HepG2 (cell line): ENCODE data around the gene GALNT16.

Source experiments
- CREB1 ChIP-seq, 2 experiments: fragments of 450-650 bp in 1 of 2; IDR thresholded peaks; 2 replicates each; pipeline ENCODE4 v1.6.1; 2016 to 2017; ENCODE audit warnings: control low read depth in 1 of 2, mild to moderate bottlenecking in 1 of 2, missing compliant biosample characterization in 1 of 2, missing genetic modification characterization in 1 of 2
- ETV6 ChIP-seq: sonication (generic); formaldehyde crosslinking; conservative IDR thresholded peaks from 2 replicates; pipeline ENCODE4 v1.4.0; 2020; ENCODE audit warnings: missing genetic modification reagents
- HOMEZ ChIP-seq: IDR thresholded peaks from 2 replicates; pipeline ENCODE4 v1.6.1; 2016; ENCODE audit warnings: low read depth
- NONO ChIP-seq, 2 experiments: fragments of 450-650 bp in 1 of 2; sonication (generic) in 1 of 2; formaldehyde crosslinking in 1 of 2; IDR thresholded peaks in 1 of 2; conservative IDR thresholded peaks in 1 of 2; 2 replicates each; pipeline versions ENCODE4 v1.6.1 to v1.8.0; 2017 to 2022; ENCODE audit warnings: mild to moderate bottlenecking in 1 of 2, missing genetic modification reagents in 1 of 2, moderate library complexity in 1 of 2
- PRDM4 ChIP-seq: sonication (generic); formaldehyde crosslinking; IDR thresholded peaks from 2 replicates; pipeline ENCODE4 v1.9.0; 2021; ENCODE audit warnings: missing genetic modification reagents, borderline replicate concordance
- RBFOX2 ChIP-seq: fragments of 200-400 bp; formaldehyde crosslinking; IDR thresholded peaks from 2 replicates; pipeline ENCODE4 v1.6.1; 2017; ENCODE audit warnings: low read depth, mild to moderate bottlenecking, low read length
- SP4 ChIP-seq: sonication (generic); formaldehyde crosslinking; IDR thresholded peaks from 2 replicates; pipeline ENCODE4 v1.8.1; 2023; ENCODE audit warnings: mild to moderate bottlenecking, missing genetic modification reagents
- SUZ12 ChIP-seq: fragments of 150-350 bp; IDR thresholded peaks from 2 replicates; pipeline ENCODE4 v1.6.1; 2014; ENCODE audit warnings: low read depth, low read length
- ZC3H4 ChIP-seq: sonication (generic); formaldehyde crosslinking; IDR thresholded peaks from 2 replicates; pipeline ENCODE4 v1.4.0; 2020; ENCODE audit warnings: missing genetic modification reagents, borderline replicate concordance
- ZFP62 ChIP-seq: sonication (generic); formaldehyde crosslinking; IDR thresholded peaks from 2 replicates; pipeline ENCODE4 v1.4.0; 2020; ENCODE audit warnings: missing genetic modification reagents
- ZNF24 ChIP-seq: fragments of 450-650 bp; IDR thresholded peaks from 2 replicates; pipeline ENCODE4 v1.6.1; 2017; ENCODE audit warnings: antibody characterized with exemption, mild to moderate bottlenecking

- TF ChIP-seq RBFOX2 (no peak), ETV6 (CRISPR knock-in tag) (no peak), ZFP62 (CRISPR knock-in tag) (no peak), CREB1 (IDR thresholded peaks at IDR 0.05) (no peak), CREB1 (CRISPR knock-in tag; IDR thresholded peaks at IDR 0.05) (no peak), SP4 (CRISPR knock-in tag) (no peak), ZC3H4 (CRISPR knock-in tag) (no peak), HOMEZ (no peak), ZNF24 (no peak), SUZ12 (no peak), PRDM4 (CRISPR knock-in tag) (no peak), NONO (IDR thresholded peaks at IDR 0.05) (no peak), NONO (CRISPR knock-in tag; conservative IDR thresholded peaks at IDR 0.05) (no peak)
These were observed 66.7 kb downstream of the GALNT16 start for GRCh38 chr14:69326611-69327010.
